ACHN (cell line): Measurements from ENCODE around the gene RNF34.
"Not testable (repeated sequence)": the region's sequence is repeated elsewhere in the genome, so short reads cannot be mapped to it uniquely, and the experiment has no call there.

ENCODE experiments used
- DNase-seq: peaks from one replicate; pipeline ENCODE4 v3.0.0-alpha.2; 2015
- in situ Hi-C: cut with HindIII; loops from 2 replicates; pipeline ENCODE4 v1.10.0; 2017; ENCODE audit warnings: low sequenced_read_pairs, low pct_ligation_motif_present, low pct_unique_long_range_greater_than_20kb

RNF34 gene, protein sequence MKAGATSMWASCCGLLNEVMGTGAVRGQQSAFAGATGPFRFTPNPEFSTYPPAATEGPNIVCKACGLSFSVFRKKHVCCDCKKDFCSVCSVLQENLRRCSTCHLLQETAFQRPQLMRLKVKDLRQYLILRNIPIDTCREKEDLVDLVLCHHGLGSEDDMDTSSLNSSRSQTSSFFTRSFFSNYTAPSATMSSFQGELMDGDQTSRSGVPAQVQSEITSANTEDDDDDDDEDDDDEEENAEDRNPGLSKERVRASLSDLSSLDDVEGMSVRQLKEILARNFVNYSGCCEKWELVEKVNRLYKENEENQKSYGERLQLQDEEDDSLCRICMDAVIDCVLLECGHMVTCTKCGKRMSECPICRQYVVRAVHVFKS

DNA sequence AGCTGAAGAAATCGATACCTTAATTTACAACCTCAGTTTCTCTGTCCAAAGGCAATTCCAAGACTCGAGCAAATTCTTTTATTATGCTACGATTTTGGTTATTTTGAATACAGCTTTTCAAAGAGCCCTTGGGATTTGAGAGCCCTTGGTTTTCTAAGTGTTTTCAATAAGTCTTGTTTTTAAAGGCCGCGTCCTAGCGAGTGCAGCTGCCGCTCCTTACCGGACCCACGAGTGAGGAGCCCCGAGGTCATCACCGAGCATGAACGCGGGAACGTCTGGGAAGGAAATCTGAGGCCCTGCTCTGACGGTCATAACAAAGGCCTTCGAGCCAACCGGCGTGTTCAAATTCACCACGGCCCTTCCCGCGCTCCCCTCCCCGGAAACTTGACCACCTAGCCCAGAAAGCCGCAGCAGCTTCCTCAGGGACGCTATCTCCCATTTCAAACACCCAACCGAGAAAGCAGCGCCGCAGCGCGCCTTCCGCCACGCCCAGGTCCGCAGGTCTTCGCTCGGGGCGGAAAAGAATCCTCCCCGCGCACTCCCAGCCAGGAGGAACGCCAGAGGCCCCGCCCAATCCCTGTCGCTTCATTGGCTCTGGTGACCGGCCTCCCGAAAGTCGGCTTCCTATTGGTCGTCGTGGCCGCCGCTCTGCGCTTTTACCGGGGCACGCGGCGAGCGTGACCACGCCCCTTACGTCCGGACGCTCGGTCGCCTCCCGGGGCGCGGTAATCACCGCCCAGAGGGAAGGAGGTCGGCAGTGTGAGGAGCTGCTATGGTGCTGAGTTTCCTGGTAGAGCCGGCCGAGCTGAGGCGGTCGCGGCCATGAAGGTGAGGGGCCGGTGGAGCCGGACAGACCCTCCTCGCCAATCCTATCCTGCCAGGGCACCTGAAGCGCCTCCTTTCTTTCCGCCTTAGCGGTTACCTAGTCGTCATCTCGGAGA lies at the start of gene RNF34:
TSS of gene RNF34 (plus strand) at position 728 of the 941 bp plus-strand sequence. CDS start at position 823, 95 bp downstream.
- in situ Hi-C loops = no loop called here
- DNase-seq = peak; percentile 100

DNA sequence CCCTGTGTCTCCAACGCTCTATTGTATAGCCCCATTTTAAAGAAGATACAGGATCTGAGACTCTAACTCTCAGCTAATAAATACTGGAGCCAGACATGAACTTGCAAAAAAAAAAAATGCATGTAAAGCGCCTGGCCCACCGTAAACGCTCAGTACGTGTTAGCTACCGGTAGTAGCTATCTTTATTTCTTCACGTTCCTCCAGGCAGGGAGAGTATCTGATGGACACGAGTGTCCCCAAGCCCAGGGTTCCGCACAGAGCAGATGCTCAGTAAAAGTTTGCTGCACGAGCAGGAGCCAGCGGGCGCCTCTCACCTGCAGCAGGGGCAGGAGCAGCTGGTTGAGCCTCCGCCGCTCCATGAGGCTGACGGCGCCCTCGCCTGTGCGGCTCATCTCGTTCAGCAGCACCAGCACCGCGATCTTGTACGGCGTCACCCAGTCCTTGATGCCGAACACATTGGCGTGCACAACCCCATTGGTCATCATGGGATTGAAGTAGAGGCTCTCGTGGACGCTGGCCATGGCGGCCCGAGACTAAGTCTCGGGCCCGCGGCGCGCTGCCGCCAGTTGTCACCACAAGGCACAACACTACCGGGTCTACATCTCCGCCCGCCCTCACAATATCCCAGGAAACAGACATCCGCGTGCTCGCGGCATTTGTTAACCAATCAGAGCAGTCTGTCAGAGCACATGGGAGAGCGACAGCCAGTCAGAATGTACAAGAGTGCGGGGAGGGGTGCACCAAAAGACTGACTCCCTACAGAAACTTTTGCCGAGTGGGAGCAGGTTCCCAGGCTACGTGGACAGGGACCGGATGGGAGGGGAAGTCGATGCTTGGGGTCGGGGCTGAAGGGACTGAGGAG lies 47.9 kb upstream of the RNF34 start, which contains the start of gene ANAPC5:
TSS of gene ANAPC5 (minus strand) at position 592 of the 862 bp plus-strand sequence. CDS start at position 521, 71 bp downstream.
- in situ Hi-C loops = no loop called here
- peak; percentile 100 for DNase-seq

DNA sequence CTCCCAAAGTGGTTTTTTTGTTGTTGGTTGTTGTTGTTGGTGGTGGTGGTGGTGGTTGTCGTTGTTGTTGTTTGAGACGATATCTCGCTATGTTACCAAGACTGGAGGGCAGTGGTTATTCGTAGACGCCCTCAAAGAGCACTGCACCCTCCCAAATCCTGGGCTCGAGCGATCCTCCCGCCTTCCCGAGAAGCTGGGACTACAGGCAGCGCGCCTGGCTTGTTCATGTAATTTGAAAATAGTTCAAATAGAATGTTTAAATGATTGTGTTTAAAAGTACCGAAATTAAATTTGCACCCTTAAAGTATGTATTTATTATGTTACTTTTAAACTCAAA lies 47.3 kb upstream of the RNF34 start:
- no peak for DNase-seq
- in situ Hi-C loops = no loop called here

DNA sequence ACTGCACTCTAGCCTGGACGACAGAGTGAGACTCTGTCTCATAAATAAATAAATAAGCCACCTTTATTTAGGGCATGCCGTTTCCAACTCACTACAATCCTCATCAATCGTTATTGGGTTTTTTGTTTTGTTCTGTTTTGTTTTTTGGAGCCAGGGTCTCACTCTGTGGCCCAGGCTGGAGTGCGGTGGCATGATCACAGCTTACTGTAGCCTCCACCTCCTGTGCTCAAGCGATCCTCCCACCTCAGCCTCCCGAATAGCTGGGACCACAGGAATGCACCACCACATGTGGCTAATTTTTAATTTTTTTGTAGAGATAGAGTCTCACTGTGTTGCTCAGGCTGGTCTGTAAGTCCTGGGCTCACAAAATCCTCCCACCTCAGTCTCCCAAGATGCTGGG lies 44.1 kb upstream of the RNF34 start:
- DNase-seq = no peak
- in situ Hi-C loops = no loop called here

DNA sequence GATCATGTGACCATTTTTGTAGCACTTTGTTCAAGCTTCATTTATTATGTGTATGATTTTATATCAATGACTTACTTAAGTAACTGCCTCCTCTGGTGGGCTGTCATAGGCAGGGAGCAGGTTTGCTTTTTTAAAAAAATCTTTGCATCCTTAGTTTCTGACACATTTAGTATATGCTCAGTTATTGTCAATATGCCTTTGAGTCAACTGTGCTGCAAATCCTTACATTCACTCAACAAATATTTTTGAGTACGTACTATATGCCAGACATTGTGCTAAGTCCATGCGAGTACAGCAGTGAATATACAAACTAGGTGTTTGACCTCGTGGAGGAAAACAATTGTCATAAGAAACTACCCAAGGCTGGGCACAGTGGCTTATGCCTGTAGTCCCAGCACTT lies 43.3 kb upstream of the RNF34 start:
- in situ Hi-C loops = no loop called here
- DNase-seq = no peak

DNA sequence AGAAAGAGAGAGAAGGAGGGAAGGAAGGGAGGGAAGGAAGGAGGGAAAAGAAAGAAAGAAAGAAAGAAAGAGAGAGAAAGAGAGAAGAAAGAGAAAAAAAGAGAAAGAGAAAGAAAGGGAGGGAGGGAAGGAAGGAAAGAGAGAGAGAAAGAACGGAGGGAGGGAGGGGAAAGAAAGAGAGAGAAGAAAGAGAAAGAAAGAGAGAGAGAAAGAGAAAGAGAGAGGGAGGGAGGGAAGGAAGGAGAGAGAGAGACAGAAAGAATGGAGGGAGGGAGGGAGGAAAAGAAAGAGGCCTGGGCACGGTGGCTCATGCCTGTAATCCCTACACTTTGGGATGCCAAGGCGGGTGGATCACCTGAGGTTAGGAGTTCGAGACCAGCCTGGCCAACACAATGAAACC lies 42.6 kb upstream of the RNF34 start:
- DNase-seq = no peak
- in situ Hi-C loops = no loop called here

DNA sequence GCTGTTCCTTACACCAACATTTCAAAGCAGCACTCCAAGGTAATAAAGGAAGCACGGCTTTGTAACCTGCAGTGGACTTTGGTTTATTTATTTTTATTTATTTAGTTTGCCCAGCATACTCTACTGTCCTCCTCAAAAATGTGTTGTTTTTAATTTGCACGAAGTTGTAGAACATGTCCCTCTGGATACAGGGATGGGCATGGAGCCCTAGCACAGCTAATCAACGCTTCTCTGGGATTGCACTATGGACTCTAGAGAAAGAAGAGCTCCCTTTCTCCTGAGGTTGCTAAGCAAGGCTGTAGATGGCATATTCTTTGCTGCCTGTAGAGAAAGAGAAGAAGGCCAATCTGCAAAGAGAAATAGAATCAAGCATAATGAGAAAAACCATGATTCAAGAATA lies 41.8 kb upstream of the RNF34 start:
- no peak for DNase-seq
- in situ Hi-C loops = no loop called here

DNA sequence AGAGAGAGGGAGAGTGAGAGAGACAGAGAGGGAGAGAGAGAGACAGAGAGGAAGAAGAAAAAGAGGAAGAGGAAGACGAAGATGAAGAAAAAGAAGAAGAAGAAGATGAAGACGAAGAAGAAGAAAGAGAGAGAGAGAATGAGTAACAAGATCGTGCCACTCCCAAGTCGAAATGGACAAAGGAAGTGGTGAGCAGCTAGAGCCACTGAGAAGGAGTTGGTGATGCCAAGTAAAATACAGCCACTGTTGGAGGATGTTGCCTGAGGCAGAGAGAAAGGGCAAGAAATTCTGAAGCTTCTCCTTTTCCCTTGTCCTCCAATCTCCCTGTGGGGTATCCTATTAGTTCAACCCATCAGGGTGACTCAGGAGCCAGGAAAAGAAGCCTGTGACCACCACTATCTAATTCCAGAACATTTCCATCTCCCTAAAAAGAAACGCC lies 35.2 kb upstream of the RNF34 start:
- in situ Hi-C loops = no loop called here
- DNase-seq = no peak

DNA sequence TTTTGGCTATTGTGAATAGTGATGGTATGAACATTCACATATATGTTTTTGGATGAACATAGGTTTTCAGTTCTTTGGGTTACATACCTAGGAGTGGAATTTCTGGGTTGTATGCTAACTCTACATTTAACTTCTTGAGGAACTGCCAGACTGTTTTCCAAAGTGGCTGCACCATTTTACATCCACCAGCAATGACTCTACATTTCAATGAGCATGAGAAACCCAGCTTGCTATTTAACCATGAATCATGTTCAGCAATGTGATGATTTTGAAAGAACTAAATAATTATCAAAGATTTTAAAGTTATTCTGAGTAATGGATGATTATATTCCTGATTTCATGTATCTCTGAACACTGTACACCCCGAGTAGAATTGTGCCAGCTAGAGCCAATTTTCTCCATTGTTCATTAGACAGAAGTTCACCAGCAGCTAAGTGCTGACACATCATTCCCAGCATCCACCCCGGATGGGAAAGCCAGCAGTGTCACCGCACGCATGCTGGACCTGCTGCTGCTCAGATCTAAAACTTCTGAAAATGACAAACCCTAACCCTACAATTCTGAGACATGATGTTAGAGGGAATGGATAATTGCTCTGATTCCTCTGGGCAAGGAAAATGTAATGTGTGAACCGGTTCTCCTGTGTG lies 34.4 kb upstream of the RNF34 start:
- in situ Hi-C loops = no loop called here
- no peak for DNase-seq

DNA sequence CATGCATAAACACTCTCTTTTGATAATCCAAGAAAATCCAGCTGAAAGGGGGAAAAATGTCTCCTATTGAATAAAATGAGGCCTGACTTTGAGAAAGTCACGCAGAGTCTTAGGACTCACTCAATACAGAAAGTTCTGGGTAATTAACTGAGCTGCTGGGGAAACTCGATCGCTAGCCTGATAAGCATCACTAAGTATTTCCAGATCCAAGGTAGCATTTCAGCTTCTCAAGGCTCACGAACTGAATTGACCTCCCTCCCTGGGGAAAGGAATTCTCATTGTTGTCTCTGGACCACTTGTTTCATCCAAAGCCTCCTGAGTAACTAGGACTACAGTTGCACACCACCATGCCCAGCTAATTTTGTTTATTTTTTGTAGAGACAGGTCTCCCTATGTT lies 33.9 kb upstream of the RNF34 start:
- in situ Hi-C loops = no loop called here
- DNase-seq = no peak

DNA sequence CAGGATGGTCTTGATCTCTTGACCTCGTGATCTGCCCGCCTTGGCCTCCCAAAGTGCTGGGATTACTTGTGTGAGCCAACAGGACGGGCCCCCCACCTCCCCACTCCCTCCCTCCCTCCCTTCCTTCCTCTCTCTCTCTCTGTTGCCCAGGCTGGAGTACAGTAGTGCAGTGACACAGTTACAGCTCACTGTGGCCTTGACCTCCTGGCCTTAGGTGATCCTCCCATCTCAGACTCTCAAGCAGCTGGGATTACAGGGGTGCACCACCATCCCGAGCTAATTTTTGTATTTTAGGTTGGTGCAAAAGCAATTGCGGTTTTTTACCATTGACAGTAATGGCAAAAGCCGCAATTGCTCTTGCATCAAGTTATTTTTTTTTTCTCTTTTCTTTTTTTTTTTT lies 28.5 kb upstream of the RNF34 start:
- no peak for DNase-seq
- in situ Hi-C loops = no loop called here

DNA sequence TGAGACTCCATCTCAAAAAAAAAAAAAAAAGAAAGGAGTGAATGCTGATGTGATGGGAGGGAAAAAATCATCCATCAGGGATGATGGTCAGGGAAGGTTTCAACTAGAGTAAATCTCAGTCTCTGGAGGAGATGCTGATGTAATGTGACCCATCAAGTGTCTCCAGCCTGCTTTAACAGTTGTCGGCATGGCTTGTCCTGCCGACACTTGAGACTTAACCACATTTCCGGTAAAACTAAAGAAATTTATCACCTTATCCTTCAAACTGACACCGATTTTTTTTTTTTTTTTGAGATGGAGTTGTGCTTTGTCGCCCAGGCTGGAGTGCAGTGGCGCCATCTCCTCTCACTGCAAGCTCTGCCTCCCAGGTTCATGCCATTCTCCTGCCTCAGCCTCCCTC lies 26.2 kb upstream of the RNF34 start:
- no peak for DNase-seq

DNA sequence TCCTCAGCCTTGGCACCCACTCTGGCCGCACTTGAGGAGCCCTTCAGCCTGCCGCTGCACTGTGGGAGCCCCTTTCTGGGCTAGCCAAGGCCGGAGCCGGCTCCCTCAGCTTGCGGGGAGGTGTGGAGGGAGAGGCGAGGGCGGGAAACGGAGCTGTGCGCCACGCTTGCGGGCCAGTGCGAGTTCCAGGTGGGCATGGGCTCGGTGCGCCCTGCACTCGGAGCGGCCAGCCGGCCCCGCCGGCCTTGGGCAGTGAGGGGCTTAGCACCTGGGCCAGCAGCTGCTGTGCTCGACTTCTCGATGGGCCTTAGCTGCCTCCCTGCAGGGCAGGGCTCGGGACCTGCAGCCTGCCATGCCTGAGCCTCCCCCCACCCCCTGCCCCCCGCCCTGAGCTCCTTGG lies 25.6 kb upstream of the RNF34 start:
- in situ Hi-C loops, DNase-seq: not testable (repeated sequence)

More for the DNA sequence above, 26.2 kb upstream of the RNF34 start:
- in situ Hi-C loops = no loop called here

DNA sequence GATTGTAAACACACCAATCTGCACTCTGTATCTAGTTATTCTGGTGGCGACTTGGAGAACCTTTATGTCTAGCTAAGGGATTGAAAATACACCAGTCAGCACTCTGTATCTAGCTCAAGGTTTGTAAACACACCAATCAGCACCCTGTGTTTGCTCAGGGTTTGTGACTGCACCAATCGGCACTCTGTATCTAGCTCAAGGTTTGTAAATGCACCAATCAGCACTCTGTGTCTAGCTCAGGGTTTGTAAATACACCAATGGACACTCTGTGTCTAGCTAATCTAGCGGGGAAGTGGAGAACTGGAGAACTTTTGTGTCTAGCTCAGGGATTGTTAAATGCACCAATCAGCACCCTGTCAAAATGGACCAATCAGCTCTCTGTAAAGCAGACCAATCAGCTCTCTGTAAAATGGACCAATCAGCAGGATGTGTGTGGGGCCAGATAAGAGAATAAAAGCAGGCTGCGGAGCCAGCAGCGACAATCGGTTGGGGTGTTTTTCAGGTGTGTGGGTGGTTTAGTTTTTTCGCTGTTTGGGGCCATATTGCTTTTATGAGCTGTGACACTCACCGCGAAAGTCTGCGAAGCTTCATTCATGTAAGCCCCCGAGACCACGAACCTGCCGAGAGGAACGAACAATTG lies 24.9 kb upstream of the RNF34 start:
- in situ Hi-C loops, DNase-seq: not testable (repeated sequence)

DNA sequence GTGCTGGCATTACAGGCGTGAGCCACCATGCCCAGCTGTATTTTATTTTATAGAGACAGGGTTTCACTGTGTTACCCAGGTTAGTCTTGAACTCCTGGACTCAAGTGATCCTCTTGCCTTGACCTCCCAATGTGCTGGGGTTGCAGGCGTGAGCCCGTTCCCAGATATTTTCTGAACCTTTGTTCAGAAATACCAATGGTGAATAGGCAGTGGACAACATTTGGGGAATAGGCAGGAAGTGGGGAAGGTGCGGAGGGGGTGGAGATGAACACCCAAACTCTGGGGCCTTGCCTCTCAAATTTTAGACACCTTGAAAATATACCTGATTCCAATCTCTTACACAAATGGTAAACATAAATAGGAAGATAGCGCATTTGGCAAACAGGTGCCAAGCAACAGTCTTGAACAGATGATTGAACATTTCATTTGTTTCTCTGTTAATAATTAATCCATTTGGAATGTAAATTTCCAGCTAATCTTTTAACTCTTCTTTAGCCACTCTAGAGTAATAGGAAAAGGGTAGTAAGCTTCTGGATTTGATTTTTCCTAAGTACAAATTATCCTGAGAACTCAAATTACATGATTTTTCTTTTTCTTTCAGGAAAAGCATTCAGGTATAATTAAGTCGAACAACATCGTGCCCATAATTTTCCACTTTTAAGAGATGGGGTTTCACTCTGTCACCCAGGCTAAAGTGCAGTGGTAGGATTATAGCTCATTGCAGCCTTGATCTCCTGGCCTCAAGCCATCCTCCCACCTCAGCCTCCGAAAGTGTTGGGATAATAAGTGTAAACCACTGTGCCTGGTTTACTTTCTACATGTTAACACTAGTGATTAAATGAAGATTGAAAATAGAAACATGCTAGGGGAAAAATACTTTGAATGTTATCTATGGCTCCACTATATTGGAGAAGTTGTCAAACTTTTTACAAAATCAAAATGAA lies 22.9 kb upstream of the RNF34 start:
- DNase-seq = peak; percentile 61
- in situ Hi-C loops = no loop called here

DNA sequence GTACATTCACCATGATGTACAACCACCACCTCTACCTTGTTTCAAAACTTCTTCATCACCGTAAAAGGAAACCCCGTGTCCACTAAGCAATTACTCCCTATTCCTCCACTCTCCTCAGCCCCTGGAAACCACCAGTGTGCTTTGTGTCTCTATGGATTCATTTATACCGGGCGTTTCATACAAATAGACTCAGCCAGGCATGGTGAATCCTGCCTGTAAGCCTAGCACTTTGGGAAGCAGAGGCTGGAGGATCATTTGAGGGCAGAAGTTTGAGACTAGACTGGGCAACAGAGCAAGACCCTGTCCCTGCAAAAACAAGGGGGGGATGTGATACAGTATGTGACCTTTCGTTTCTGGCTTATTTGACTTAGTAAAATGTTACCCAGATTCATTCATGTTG lies 21.2 kb upstream of the RNF34 start:
- in situ Hi-C loops = no loop called here
- no peak for DNase-seq

DNA sequence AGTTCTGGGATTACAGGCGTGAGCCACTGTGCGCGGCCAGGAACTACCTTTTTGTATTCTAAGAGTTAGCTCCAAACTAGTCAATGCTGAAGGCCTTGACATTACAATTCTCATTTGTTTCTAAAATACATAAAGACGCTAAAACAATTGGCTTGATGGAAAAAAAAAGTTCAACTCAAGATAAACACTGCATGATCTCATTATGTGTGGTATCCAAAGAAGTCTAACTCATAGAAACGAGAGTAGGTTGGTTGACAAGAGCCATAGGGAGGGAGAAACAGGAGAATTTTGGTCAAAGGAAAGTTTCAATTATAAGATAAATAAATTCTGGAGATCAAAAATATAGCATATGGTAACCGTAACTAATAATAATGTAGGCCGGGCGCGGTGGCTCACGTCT lies 20.0 kb upstream of the RNF34 start:
- in situ Hi-C loops = no loop called here
- DNase-seq = no peak
